ENCODE data around the gene OR8B8. TPM values are rescaled to one million over a fixed set of nuclear protein-coding genes. Genes with fewer than 3 reads are reported as not detected.
A peak's percentile ranks its signal among the peaks of the same experiment; 100 is the strongest.
"Not testable (repeated sequence)": the region's sequence is repeated elsewhere in the genome, so short reads cannot be mapped to it uniquely, and the experiment has no call there.

Gene OR8B8
- total and polyA plus RNA-seq, 10 of the 15 experiments (the other 5 are each of a cell fraction or from before 2014, with no cell fraction given) = not detected

- in situ Hi-C loops (cut with MboI); RAD21 ChIA-PET (ENCODE audit: unreplicated experiment); CTCF ChIA-PET; H3K4me1 ChIP-seq (ENCODE audit: control insufficient read depth, insufficient read depth, low read length); H3K27me3 ChIP-seq (replicated peaks in 1 of 2; ENCODE audit: control insufficient read depth in 2 of 2, insufficient read depth in 2 of 2, low read length in 1 of 2); H4K20me1 ChIP-seq (ENCODE audit: control insufficient read depth, insufficient read depth); H3K9ac ChIP-seq (ENCODE audit: control insufficient read depth, insufficient read depth, low read length); H3K4me3 ChIP-seq; H3K27ac ChIP-seq (ENCODE audit: control insufficient read depth, insufficient read depth); ATAC-seq; H3K79me2 ChIP-seq (ENCODE audit: control insufficient read depth, insufficient read depth, low read length); H3K4me2 ChIP-seq (ENCODE audit: control insufficient read depth, insufficient read depth); DNase-seq (ENCODE audit: low read depth, low spot score); H3K36me3 ChIP-seq (ENCODE audit: control insufficient read depth in 2 of 2, insufficient read depth in 2 of 2, low read length in 1 of 2); H2AFZ ChIP-seq (ENCODE audit: control insufficient read depth, low read depth, low read length); POLR2A ChIA-PET; H3K9me3 ChIP-seq (replicated peaks; ENCODE audit: control insufficient read depth, insufficient read depth, low read length); BruUV-seq (replicated peaks); FAIRE-seq; SMC1A ChIA-PET (ENCODE audit: uncharacterized antibody, unreplicated experiment); intact Hi-C loops (cut with micrococcal nuclease; ENCODE audit: unreplicated experiment): not testable (repeated sequence)
- WGBS (ENCODE audit: insufficient coverage, insufficient replicate concordance, low lambda C conversion rate, missing lambda C conversion rate) = 47% methylated on average over 7 of the region's 7 CpGs
- TF ChIP-seq NFYB (IDR thresholded peaks at IDR 0.05; ENCODE audit: insufficient read depth, low read depth, low read length) = peak; percentile 47; the same call in 1 of the 2 replicates
Observed at GRCh38 chr11:124459379-124459778, 13.9 kb upstream of the OR8B8 start.

- in situ Hi-C loops (cut with MboI) = no loop called here
- DNase-seq (ENCODE audit: low read depth, low spot score) (no peak), FAIRE-seq (no peak), ATAC-seq (no peak)
- Histone ChIP-seq H3K9ac (ENCODE audit: control insufficient read depth, insufficient read depth, low read length) (no peak overlapping the region), H3K9me3 (replicated peaks; ENCODE audit: control insufficient read depth, insufficient read depth, low read length) (no peaks in the 10 kb centered on the region), H3K4me2 (ENCODE audit: control insufficient read depth, insufficient read depth) (no peak overlapping the region), H3K36me3 (ENCODE audit: control insufficient read depth in 2 of 2, insufficient read depth in 2 of 2, low read length in 1 of 2) (no peaks in the 10 kb centered on the region), H2AFZ (ENCODE audit: control insufficient read depth, low read depth, low read length) (no peak overlapping the region), H4K20me1 (ENCODE audit: control insufficient read depth, insufficient read depth) (no peaks in the 10 kb centered on the region), H3K79me2 (ENCODE audit: control insufficient read depth, insufficient read depth, low read length) (no peaks in the 10 kb centered on the region), H3K4me1 (ENCODE audit: control insufficient read depth, insufficient read depth, low read length) (no peaks in the 10 kb centered on the region), H3K4me3 (no peak overlapping the region), H3K27ac (ENCODE audit: control insufficient read depth, insufficient read depth) (no peak overlapping the region), H3K27me3 (replicated peaks in 1 of 2; ENCODE audit: control insufficient read depth in 2 of 2, insufficient read depth in 2 of 2, low read length in 1 of 2) (no peaks in the 10 kb centered on the region)
- WGBS (ENCODE audit: insufficient coverage, insufficient replicate concordance, low lambda C conversion rate, missing lambda C conversion rate) = 0% methylated on average over 2 of the region's 2 CpGs
- RAD21 ChIA-PET (ENCODE audit: unreplicated experiment) = no interaction called here
- BruUV-seq (replicated peaks) = no TSS peak
- POLR2A ChIA-PET = no interaction called here
- intact Hi-C loops (cut with micrococcal nuclease; ENCODE audit: unreplicated experiment) = no loop called here
- SMC1A ChIA-PET (ENCODE audit: uncharacterized antibody, unreplicated experiment) = interaction anchor here (0.6 kb wide), 1 partner anchor 971 kb away, joined by 3 read pairs; no protein-coding TSS in a partner anchor
- CTCF ChIA-PET = interaction anchor here (1.3 kb wide), 1 partner anchor 52 kb away, joined by 3 read pairs; no protein-coding TSS in a partner anchor
- TF ChIP-seq ZNF687 (IDR thresholded peaks at IDR 0.05) (no peak), RB1 (IDR thresholded peaks at IDR 0.05; ENCODE audit: borderline replicate concordance) (no peak), LARP7 (IDR thresholded peaks at IDR 0.05) (no peak), MYC (IDR thresholded peaks at IDR 0.05; ENCODE audit: insufficient read depth, insufficient read length, insufficient replicate concordance, low read length, severe bottlenecking) (no peak), HSF1 (IDR thresholded peaks at IDR 0.05; ENCODE audit: low read depth, low read length) (no peak), ZNF24 (IDR thresholded peaks at IDR 0.05) (no peak), IRF5 (IDR thresholded peaks at IDR 0.05; ENCODE audit: borderline replicate concordance) (no peak), BACH1 (IDR thresholded peaks at IDR 0.05; ENCODE audit: borderline replicate concordance) (no peak)
Observed at GRCh38 chr11:124454552-124454951, 9.1 kb upstream of the OR8B8 start.
